BLaER1 (cell line): ENCODE results near the gene DSCAML1.

Source experiments
- H3K27ac ChIP-seq: shearing (Covaris generic); formaldehyde crosslinking; 2 replicates; pipeline ENCODE4 v1.8.1; 2022
- H3K27me3 ChIP-seq: shearing (Covaris generic); formaldehyde crosslinking; 2 replicates; pipeline ENCODE4 v1.8.1; 2022
- H3K36me3 ChIP-seq: shearing (Covaris generic); formaldehyde crosslinking; 2 replicates; pipeline ENCODE4 v1.8.1; 2022
- H3K4me1 ChIP-seq: shearing (Covaris generic); formaldehyde crosslinking; 2 replicates; pipeline ENCODE4 v1.8.1; 2022
- H3K4me2 ChIP-seq: shearing (Covaris generic); formaldehyde crosslinking; 2 replicates; pipeline ENCODE4 v1.8.1; 2022
- H3K4me3 ChIP-seq: shearing (Covaris generic); formaldehyde crosslinking; 2 replicates; pipeline ENCODE4 v1.8.1; 2022
- H3K9ac ChIP-seq: shearing (Covaris generic); formaldehyde crosslinking; 2 replicates; pipeline ENCODE4 v1.8.1; 2022
- H3K9me3 ChIP-seq: shearing (Covaris generic); formaldehyde crosslinking; 2 replicates; pipeline ENCODE4 v1.8.1; 2022
- H4K20me1 ChIP-seq: shearing (Covaris generic); formaldehyde crosslinking; 2 replicates; pipeline ENCODE4 v1.8.1; 2022
- Cebpa-rat ChIP-seq: shearing (Covaris generic); IDR thresholded peaks from 2 replicates; pipeline ENCODE4 v1.8.1; 2022

DSCAML1 gene

DNA sequence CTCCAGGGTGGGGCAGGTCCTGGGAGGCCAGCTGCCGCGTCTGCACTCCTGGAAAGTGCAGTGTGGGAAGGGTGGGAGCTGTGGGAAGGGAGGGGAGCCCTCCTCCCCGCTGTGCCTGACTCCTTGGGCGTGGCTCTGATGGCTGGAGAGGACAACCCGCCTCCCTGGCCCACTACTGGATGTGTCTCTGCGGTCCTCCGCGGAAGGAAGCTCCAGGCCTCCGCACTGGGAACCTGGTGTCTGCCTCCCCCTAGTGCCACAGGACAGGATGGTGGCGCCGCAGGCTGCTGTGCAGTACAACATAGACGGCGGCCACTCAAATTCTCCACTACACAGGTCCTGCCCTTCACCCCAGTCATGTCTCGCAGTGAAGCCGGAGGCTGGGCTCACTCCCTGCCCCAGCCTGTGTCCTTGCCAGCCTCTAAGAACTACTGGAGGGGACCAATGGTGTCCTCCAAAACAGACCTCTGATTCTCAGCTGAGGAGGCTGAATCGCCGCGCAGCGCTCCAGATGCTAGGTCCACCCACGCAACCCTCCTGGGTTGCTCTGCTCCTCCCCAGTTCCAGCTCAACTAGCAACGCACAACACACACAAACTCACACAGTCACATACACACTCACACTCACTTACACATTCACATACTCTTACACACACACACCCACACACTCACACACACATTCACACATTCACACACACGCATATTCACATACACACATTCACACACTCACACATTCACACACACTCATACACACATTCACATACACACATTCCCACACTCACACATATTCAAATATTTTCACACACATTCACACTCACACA, 12.4 kb upstream of the DSCAML1 start:
- TF ChIP-seq Cebpa-rat = no peak
- no peaks in the 10 kb centered on the region for H3K36me3 ChIP-seq
- no peak overlapping the region for H3K27ac ChIP-seq
- no peak overlapping the region for H3K4me3 ChIP-seq
- peaks cover 16% of the 10 kb centered on the region for H3K4me1 ChIP-seq
- no peaks in the 10 kb centered on the region for H3K9me3 ChIP-seq
- H3K9ac ChIP-seq = no peak overlapping the region
- no peaks in the 10 kb centered on the region for H4K20me1 ChIP-seq
- no peaks in the 10 kb centered on the region for H3K27me3 ChIP-seq
- H3K4me2 ChIP-seq = peak overlapping the region; percentile 36

DNA sequence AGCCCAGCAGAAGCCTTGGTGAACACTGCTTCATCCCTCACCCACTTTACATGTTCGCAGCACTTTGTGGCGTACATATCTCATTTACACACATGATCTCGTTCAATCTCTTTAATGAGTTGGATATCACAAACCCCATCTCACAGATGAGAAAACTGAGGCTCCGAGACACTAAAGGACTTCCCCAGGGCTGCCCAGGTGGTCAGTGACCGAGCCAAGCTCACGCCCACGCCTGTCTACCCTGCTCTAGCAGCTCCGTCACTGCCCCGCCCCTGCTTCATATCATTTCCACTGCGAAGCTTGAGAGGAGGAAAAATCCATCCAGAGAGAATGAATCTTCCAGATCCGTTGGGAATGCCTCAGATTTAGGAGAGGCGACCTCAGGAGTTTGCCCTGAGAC, 11.8 kb upstream of the DSCAML1 start:
- Histone ChIP-seq H3K27me3 (no peaks in the 10 kb centered on the region), H3K9ac (no peak overlapping the region), H3K4me3 (no peak overlapping the region), H3K4me1 (peaks cover 10% of the 10 kb centered on the region), H3K36me3 (no peaks in the 10 kb centered on the region), H4K20me1 (no peaks in the 10 kb centered on the region; the same call in 1 of the 2 replicates), H3K4me2 (peak overlapping the region; percentile 36), H3K27ac (no peak overlapping the region), H3K9me3 (no peaks in the 10 kb centered on the region)
- no peak for TF ChIP-seq Cebpa-rat

DNA sequence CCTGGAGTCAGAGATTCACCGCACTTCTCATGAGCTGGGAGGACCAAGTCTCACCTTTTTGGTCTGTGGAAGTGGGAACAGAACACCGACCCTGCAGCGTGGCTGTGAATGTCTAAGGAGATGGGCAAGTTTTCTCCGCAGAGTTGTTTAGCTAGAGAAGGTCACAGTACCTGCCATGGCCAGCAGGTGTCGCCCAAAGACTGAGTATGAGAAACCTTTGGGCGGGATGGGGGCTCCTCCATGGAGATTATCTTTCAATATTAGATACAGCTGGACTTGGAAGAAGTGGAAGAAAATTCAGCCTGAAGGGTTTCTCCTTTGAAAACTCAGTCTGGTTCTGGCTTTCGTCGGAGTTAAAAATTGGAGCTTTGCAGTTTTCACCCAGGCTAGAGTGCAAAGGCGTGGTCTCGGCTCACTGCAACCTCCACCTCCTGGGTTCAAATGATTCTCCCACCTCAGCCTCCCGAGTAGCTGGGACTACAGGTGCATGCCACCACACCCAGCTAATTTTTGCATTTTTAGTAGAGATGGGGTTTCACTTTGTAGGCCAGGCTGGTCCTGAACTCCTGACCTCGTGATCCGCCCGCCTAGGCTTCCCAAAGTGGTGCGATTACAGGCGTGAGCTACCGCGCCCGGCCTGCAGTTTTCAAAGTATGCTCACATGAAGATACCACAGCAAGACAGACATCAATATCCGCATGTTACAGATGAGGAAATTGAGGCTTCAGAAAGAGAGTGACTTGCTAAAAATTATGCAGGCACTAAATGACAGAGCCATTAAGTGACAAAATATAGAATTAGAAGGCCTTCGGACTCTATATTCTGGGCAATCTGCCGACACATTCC, 10.7 kb upstream of the DSCAML1 start:
- TF ChIP-seq Cebpa-rat = no peak
- H3K27me3 ChIP-seq = no peaks in the 10 kb centered on the region

DNA sequence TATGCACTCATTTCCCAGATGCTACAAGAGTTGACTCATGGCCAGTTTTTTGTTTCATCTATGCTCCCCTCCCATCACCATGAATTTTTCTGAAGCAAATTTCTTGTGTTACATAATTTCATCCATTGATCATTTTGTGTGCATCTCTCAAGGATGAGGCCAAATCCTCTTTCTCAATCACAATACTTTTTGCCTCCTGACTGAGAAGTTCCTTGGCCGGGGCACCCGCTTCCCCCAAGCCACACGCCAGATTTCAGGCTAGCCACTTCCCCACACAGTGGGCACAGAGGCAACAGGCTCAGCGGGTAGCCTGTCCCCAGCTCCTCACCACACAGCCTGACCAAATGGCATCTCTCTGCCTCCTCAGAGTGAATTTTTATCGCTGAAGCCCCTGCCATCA, 9.8 kb upstream of the DSCAML1 start:
- Histone ChIP-seq H3K4me3 (no peak overlapping the region), H3K9ac (no peak overlapping the region), H3K4me2 (no peak overlapping the region), H4K20me1 (no peaks in the 10 kb centered on the region; the same call in 1 of the 2 replicates), H3K27me3 (no peaks in the 10 kb centered on the region), H3K4me1 (peaks cover 9% of the 10 kb centered on the region), H3K9me3 (no peaks in the 10 kb centered on the region), H3K27ac (no peak overlapping the region), H3K36me3 (no peaks in the 10 kb centered on the region)
- no peak for TF ChIP-seq Cebpa-rat

More for the DNA sequence above, 10.7 kb upstream of the DSCAML1 start:
- Histone ChIP-seq H4K20me1 (no peaks in the 10 kb centered on the region; the same call in 1 of the 2 replicates), H3K4me3 (no peak overlapping the region), H3K9me3 (no peaks in the 10 kb centered on the region), H3K36me3 (no peaks in the 10 kb centered on the region), H3K4me2 (no peak overlapping the region), H3K27ac (no peak overlapping the region), H3K9ac (no peak overlapping the region), H3K4me1 (peaks cover 9% of the 10 kb centered on the region)

DNA sequence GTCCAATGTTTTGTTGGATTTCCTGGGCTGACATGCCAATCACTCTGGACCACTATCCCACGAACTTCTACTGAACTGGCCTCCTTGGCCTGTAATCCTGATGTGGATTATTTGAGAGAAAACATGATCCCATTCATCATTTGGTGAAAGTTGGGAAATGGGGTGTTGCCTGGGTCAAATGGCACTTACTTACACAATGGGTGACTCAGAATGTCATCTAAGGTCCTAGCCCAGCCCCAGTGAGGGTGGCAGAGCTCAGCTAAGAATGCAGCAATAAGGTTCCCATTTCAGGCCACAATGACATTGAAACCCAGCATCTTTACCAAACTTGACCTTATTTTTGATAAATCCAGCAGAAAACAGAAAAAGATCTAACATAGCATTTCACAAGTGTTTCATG, 8.0 kb upstream of the DSCAML1 start:
- no peak overlapping the region for H3K4me2 ChIP-seq

DNA sequence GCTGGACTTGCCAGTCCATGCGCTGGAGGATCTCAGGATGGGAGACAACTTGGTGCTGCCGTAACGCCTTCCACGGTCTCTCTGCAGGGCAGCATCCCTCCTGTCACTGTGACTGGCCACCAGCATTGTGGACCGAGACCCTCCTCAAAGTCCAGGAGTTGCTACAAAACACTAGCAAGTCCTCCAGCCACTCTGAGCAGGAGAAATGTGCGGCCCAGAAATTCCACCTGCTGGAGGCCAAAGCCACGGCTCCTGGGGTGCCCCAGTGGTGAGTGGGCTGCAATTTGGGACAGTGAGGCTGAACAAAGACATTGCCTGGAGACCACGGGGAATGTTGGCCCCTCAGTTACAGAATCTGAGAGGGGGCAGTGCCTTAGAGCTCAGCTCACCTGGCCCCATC, 6.9 kb upstream of the DSCAML1 start:
- H3K27ac ChIP-seq = no peak overlapping the region
- no peak overlapping the region for H3K4me2 ChIP-seq
- peaks cover 10% of the 10 kb centered on the region for H3K27me3 ChIP-seq

More for the DNA sequence above, 8.0 kb upstream of the DSCAML1 start:
- Histone ChIP-seq H3K9ac (no peak overlapping the region), H3K9me3 (no peaks in the 10 kb centered on the region), H3K4me1 (peaks cover 9% of the 10 kb centered on the region), H4K20me1 (no peaks in the 10 kb centered on the region; the same call in 1 of the 2 replicates), H3K4me3 (no peak overlapping the region), H3K27ac (no peak overlapping the region), H3K36me3 (no peaks in the 10 kb centered on the region), H3K27me3 (no peaks in the 10 kb centered on the region)
- TF ChIP-seq Cebpa-rat = no peak

DNA sequence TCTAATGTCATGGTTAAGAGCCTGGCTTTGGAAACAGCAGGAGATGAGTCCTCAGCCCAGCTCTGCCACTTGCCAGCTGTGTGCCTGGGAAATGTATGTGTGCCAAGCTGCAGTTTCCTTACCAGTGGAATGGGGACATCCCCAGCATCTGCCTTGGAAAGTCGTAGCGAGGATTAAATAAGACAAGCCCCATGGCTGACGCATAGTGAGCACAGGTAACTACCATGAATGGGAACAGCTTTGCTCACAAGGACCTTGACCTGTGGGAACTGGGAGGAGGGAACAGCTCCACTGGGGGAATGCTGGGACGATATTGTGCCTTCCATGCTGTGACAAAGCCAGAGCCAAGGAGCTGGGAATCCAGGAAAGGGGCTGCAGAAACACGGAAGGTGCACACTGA, 2.6 kb upstream of the DSCAML1 start:
- H3K27me3 ChIP-seq = peaks cover 52% of the 10 kb centered on the region
- H3K4me3 ChIP-seq = no peak overlapping the region
- no peaks in the 10 kb centered on the region for H3K4me1 ChIP-seq
- H3K36me3 ChIP-seq = no peaks in the 10 kb centered on the region
- no peak overlapping the region for H3K27ac ChIP-seq
- peaks cover 20% of the 10 kb centered on the region; the same call in 1 of the 2 replicates for H4K20me1 ChIP-seq
- TF ChIP-seq Cebpa-rat = no peak
- no peaks in the 10 kb centered on the region; the same call in 1 of the 2 replicates for H3K9me3 ChIP-seq
- H3K9ac ChIP-seq = no peak overlapping the region
- H3K4me2 ChIP-seq = no peak overlapping the region

More for the DNA sequence above, 6.9 kb upstream of the DSCAML1 start:
- Histone ChIP-seq H3K9ac (no peak overlapping the region), H3K9me3 (no peaks in the 10 kb centered on the region), H3K4me1 (peaks cover 2% of the 10 kb centered on the region; the same call in 1 of the 2 replicates), H3K4me3 (no peak overlapping the region), H3K36me3 (no peaks in the 10 kb centered on the region), H4K20me1 (no peaks in the 10 kb centered on the region; the same call in 1 of the 2 replicates)
- no peak for TF ChIP-seq Cebpa-rat

DNA sequence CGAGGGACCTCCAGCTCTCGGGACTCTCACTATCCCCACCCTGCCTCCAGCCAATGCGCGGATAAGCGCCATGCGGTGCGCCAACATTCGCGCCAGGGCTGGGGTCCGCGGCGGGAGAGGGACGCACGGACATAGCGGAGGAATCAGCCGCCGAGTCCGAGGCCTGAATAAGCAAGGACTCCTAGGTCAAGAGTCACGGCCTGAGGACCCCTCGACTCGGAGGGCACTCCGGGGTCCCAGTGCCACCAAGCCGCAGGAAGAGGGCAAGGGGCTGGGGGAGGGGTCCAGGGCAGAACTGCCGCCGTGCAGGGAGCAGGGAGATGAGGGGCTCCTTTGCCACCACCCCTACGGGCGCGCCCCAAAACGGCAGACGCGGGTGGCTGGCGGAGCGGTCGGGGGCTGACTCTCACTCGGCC, 552 bp downstream of the DSCAML1 start:
- no peak for TF ChIP-seq Cebpa-rat
- no peak overlapping the region for H3K4me3 ChIP-seq
- H3K27ac ChIP-seq = no peak overlapping the region
- H3K4me2 ChIP-seq = no peak overlapping the region
- H3K9ac ChIP-seq = no peak overlapping the region
- peaks cover 20% of the 10 kb centered on the region; the same call in 1 of the 2 replicates for H4K20me1 ChIP-seq
- no peaks in the 10 kb centered on the region for H3K36me3 ChIP-seq
- H3K27me3 ChIP-seq = peaks cover 62% of the 10 kb centered on the region
- no peaks in the 10 kb centered on the region for H3K4me1 ChIP-seq
- no peaks in the 10 kb centered on the region; the same call in 1 of the 2 replicates for H3K9me3 ChIP-seq

DNA sequence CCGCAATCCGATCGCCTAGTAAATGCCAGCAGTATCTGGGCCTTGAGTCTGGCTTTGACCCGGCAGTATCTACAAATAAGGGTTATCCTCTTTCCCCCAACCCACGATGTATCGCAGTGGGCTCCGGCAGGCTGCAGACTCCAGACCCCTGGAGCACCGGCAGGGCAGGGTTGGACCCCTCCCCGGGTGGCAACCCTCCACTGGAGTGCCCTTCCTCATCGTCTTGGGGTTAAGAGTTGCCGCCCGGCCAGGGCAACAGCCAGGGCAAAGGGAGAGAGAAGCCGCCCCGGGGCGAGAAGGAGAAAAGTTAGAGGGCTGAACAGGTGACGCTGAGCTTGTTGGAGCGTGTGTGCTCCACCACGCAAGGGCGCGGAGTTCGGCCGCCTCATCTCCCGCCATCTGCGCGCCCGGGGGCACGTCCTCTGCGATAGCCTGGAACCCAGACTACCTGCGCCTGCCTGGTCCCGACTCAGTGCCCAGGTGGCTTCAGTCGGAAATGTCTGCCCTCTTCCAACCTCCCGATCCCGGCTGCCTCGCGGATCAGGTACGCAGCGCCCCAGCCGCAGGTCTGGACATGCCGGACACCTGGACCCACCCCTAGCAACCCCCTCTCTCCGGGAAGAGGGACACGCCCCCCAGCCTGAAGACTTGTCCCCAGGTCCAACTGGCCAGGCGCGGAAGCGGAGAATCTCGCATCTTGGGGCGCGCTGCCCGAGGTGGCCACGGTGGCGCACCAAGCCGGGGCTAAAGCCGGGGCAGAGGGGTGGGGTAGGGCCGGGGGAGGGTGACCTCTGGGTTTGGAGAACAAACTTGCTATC, 1.2 kb downstream of the DSCAML1 start:
- Histone ChIP-seq H3K27me3 (peaks cover 62% of the 10 kb centered on the region), H3K27ac (no peak overlapping the region), H3K9me3 (no peaks in the 10 kb centered on the region; the same call in 1 of the 2 replicates), H3K36me3 (no peaks in the 10 kb centered on the region), H3K4me1 (no peaks in the 10 kb centered on the region), H4K20me1 (peaks cover 20% of the 10 kb centered on the region; the same call in 1 of the 2 replicates), H3K4me3 (no peak overlapping the region), H3K9ac (no peak overlapping the region), H3K4me2 (no peak overlapping the region)
- no peak for TF ChIP-seq Cebpa-rat
